ENCODE data around the gene SYF2.

DNA sequence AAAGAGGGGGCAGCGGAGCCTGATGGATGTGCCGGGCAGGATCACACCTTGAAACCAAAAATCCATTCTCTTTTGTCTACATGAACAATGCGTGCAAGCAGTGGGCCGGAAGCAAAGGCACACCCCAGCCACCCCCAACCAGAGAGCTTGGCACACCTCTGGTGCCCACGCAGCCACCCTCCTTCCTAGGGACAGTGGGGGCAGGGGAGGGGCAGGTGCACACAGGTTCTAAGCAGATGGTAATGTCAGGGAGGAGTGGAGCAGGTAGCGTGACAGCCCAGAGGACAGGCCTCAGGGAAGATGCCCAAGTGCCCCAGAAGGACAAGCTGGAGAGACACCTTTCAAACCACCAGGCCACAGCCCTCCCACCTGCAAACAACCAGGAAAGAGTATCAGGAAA, 36.5 kb downstream of the SYF2 start:
- TF ChIP-seq, protein P1, sequence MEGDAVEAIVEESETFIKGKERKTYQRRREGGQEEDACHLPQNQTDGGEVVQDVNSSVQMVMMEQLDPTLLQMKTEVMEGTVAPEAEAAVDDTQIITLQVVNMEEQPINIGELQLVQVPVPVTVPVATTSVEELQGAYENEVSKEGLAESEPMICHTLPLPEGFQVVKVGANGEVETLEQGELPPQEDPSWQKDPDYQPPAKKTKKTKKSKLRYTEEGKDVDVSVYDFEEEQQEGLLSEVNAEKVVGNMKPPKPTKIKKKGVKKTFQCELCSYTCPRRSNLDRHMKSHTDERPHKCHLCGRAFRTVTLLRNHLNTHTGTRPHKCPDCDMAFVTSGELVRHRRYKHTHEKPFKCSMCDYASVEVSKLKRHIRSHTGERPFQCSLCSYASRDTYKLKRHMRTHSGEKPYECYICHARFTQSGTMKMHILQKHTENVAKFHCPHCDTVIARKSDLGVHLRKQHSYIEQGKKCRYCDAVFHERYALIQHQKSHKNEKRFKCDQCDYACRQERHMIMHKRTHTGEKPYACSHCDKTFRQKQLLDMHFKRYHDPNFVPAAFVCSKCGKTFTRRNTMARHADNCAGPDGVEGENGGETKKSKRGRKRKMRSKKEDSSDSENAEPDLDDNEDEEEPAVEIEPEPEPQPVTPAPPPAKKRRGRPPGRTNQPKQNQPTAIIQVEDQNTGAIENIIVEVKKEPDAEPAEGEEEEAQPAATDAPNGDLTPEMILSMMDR (IDR thresholded peaks at IDR 0.05; ENCODE audit: poor library complexity) = no peak
- TF ChIP-seq EZH2phosphoT487 (IDR thresholded peaks at IDR 0.05; ENCODE audit: low read depth, severe bottlenecking, unreplicated experiment) = no peak
